Hematopoietic multipotent progenitor cell treated with erythropoietin and hydrocortisone succinate and interleukin-3 and kit ligand, for 4 days (in vitro differentiated cells): ENCODE data around the gene INKA1.
"Not testable (repeated sequence)": the region's sequence is repeated elsewhere in the genome, so short reads cannot be mapped to it uniquely, and the experiment has no call there.

Experiments
- DNase-seq: peaks from one replicate; pipeline ENCODE4 v3.0.0-alpha.2; 2015

The INKA1 gene

DNA sequence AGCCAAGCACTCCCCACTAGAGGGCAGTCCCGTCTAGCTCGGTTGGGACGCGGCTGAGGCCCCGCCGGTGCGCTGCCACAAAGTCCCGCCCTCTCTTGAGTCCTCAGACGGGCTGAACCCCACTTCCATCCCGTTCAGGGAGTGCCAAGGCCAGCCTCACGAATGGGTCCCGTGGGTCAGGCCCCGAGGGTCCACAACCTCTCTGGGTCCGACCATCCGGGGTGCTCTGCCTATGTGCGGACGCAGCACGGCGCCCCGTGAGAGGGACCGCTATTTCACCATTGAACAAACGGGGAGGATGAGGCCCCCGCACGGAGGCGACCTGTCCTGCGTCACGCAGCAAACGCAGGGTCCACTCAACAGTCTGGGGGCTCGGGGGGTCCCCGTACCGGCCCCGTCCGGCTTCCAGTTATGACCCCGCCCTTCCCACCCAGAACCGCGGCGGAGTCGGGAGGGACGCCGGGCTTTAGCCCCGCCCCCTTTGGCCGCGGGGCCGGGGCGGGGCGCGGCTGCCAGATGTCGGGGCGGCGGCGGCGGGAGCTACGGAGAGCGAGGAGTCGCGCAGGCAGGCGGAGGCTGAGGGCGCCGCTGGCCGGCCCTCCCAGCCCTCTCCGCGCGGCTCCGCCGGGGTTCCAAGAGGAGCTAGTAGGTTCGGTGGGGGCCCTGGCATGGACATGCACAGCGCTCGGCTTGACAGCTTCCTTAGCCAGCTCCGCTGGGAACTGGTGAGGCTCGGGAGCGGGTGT lies at the start of gene INKA1:
Gene INKA1 (plus strand): TSS at position 543 of the 746 bp plus-strand sequence. CDS start 132 bp downstream, at position 675.
- DNase-seq = peak; percentile 96

DNA sequence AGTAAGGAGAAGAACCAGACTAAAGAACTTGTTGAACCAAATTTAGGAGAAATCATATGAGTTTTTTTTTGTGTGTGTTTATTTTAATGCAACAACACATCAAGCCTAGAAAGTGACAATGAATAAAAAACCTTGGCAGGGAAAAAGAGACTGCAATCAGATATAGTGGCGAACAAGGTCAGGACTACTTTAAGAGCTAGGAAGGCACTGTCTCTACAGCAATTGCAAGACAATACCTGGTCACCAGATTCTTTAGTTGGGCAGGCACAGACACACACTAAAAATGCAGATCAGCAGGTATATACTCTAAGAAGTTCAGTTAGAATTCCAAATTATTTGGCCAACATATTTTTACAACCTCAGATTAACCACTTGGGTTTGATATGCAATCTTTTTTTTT lies 48.5 kb upstream of the INKA1 start:
- DNase-seq = no peak

DNA sequence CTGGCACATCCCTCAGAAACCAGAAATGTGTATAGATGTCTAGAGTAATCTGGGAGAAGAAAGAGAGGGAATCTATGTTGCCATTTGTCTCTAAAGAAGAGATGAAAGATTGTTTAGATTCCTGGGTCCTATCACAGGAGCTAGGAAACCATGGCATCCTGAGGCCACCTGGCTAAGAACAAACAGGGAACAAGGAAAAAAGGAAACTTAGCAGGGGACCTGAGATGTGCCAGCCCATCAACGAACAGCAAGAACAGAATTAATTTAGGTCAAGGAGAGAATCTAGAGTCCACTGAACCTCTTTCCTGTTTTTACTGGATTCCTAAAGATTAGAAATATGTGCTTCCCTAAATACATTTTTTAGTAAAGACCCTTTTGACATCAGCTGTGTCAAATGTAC lies 47.0 kb upstream of the INKA1 start:
- DNase-seq = no peak

DNA sequence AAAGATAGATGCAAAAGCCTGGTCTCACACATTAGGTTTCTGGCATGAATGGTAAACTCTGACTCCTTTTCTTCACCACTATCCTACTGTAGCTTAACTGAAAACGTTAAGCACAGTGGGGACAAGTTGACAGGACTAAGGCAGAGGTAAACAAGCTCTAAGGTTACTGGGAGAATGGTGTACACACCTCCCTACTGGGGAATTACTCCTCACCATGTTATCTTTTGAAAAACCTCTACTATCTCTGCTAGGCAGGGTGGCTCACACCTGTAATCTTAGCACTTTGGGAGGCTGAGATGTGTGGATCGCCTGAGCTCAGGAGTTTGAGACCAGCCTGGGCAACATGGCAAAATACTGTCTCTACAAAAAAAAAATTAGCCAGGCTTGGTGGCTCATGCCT lies 45.9 kb upstream of the INKA1 start:
- no peak for DNase-seq

DNA sequence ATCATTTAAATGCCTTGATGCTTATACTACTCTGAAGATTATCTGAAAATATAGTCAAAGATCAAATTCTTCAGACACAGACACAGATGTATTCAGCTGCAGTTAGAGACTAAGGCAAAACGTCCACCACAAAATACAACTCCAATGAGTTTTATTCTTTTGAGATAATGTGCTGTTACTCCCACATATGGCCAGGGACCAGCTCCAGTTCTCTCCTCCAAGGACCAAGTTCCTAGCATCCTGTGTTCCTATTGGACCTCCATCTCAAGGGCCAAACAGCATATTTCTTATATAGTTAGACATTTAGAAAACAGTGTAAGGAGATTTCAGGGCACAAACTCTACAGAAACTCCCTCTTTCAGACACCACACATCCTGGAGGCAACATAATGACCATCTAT lies 43.8 kb upstream of the INKA1 start:
- DNase-seq = no peak

DNA sequence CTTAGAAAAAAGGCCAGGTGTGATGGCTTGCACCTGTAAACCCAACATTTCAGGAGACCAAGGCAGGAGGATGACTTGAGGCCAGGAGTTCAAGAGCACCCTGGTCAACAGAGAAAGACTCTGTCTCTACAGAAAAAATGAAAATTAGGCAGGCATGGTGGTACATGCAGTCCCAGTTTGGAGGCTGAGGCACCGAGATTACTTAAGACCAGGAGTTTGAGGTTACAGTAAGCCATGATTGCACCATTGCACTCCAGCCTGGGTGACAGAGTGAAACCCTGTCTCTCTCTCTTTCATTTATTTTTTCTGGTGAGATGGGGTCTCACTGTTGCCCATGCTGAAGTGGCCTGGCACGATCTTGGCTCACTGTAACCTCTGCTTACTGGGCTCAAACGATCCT lies 41.4 kb upstream of the INKA1 start:
- peak; percentile 25 for DNase-seq

DNA sequence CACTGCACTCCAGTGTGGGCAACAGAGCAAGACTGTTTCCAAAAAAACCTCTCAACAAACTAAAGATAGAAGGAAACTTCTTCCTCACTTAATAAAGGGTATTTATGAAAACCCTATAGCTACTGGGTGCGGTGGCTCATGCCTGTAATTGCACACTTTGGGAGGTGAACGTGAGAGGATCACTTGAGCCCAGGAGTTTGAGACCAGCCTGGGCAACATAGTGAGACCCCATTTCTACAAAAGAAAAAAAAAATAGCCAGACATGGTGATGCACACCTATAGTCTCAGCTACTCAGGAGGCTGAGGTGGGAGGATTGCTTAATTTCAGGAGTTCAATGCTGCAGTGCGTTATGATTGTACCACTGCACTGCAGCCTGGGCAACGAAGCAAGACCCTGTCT lies 39.1 kb upstream of the INKA1 start:
- DNase-seq = no peak

DNA sequence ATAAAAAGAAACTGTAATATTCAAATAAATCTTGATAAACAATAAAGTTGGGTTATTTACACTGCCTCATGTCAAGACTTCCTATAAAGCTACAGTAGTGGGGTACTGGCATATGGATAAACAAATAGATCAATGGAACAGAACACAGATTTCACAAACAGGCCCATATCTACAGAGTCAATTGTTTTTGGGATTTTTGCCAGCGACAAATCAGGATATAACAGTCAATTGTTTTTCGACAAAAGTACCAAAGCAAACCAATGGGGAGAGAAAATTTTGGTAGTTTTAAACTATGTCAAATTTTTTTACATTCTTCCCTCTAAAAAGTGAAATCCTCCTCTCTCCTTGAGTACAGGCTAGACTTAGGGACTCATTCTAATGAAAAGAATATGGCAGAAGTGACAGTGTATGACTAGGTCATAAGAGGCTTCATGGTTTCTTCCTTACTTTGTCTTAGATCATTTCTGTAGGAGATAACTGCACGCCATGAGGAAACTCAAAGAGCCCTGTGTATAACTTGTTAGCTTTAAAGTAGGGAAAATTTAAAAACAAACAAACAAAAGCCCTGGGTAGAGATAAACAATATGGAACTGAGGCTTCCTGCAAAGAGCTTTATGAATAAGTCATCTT lies 33.7 kb upstream of the INKA1 start:
- no peak for DNase-seq

DNA sequence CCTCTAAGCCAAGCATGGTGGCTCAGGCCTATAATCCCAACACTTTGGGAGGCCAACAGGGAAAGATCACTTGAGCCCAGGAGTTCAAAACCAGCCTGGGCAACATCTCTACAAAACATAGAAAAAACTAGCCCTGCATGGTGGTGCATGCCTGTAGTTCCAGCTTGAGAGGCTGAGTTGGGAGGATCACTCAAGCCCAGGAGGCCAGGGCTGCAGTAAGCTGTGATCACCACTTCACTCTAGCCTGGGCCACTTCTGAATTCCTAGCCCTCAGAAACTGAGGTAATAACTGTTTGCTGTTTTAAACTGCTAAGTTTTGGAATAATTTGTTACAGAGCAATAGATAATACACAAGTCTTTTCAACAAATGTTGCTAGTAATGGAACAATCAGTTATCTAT lies 33.1 kb upstream of the INKA1 start:
- no peak for DNase-seq

DNA sequence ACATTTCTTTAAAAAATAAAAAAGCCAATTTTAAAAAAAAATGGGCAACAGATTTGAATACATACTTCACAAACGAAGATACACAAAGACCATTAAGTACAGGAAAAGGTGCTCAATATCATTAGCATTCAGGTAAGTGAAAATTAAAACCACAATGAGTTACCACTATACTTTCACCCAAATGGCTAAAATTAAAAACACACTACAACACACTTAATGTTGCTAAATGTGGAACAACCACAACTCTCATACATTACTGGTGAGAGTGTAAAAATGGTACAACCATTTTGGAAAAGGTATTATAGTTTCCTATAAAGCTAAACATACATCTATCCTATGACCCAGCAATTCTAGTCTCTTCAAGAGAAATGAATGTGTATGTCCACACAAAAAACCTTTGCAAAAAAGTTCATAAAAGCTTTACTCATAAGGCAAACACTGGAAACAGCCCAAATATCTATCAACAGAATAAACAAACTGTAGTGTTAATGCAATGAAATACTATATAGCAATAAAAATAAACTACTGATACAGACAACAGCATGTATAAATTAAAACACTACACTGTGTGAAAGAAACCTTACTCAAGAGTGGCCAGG lies 31.6 kb upstream of the INKA1 start:
- no peak for DNase-seq

DNA sequence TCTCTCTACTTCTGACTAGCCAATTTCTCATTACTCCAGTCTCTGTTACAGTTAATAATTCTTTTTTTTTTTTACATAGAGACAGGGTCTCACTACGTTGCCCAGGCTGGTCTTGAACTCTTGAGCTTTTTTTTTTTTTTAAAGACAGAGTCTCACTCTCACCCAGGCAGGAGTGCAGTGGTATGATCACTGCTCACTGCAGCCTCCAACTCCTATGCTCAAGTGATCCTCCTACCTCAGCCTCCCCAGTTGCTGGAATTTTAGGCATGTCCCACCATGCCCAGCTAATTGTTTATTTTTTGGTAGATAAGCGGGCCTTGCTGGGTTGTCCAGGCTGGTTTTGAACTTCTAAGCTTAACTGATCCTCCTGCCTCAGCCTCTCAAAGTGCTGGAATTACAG lies 30.4 kb upstream of the INKA1 start:
- DNase-seq = no peak

DNA sequence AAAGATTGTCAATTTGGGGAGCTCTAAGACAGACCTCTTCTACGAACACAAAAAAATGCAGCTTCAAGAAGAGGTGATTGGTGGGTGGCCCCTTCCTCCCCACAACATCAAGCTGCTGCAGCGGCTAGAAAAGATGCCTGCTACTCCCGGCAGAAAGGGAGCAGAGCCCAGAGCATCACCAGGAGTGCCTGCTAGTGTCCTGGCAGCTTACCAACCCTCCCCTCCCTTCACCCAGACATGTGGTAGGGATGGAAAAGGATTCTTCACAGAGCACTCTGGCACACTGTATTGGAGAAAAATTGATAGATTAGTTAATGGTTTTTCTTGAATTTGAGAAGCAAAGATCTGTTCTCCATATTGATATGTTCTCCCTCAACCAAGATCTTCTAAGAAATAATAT lies 27.5 kb upstream of the INKA1 start:
- DNase-seq = no peak

DNA sequence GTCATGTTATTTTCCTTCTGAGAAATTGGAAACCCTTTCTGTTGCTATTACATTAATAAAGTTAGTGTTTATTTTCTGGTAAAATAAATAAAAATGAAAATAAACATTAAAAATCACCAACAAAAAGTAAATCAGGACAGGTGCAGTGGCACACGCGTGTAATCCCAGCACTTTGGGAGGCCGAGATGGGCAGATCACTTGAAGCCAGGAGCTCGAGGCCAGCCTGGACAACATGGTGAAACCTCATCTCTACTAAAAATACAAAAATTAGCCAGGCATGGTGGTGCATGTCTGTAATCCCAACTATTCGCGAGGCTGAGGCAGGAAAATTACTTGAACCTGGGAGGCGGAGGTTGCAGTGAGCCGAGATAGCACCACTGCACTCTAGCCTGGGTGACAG lies 27.0 kb upstream of the INKA1 start:
- not testable (repeated sequence) for DNase-seq

DNA sequence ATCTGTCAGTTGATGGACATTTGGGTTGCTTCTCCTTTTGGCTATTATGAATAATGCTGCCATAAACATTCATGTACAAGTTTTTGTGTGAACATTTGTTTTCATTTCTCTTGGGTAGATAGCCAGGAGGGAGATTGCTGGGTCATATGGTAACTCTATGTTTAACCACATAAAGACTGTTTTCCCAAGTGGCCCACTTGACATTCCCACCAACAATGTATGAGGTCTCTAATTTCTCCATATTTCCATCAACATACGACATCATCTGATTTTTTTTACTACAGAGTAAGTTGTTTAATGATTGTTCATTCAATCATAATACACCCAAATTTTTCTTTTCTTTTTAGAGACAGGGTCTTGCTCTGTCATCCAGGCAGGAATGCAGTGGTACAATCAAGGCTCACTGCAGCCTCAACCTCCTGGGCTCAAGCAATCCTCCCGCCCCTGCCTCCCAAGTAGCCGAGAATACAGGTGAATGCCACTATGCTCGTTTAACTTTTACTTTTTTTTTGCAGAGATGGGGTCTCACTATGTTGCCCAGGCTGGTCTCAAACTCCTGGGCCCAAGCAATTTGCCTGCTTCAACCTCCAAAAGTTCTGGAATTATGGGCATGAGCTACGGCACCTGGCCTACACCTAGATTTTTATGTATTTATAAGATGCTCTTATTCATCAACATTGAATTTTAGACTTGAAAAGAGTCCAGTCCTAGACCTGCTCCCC lies 23.5 kb upstream of the INKA1 start:
- no peak for DNase-seq

DNA sequence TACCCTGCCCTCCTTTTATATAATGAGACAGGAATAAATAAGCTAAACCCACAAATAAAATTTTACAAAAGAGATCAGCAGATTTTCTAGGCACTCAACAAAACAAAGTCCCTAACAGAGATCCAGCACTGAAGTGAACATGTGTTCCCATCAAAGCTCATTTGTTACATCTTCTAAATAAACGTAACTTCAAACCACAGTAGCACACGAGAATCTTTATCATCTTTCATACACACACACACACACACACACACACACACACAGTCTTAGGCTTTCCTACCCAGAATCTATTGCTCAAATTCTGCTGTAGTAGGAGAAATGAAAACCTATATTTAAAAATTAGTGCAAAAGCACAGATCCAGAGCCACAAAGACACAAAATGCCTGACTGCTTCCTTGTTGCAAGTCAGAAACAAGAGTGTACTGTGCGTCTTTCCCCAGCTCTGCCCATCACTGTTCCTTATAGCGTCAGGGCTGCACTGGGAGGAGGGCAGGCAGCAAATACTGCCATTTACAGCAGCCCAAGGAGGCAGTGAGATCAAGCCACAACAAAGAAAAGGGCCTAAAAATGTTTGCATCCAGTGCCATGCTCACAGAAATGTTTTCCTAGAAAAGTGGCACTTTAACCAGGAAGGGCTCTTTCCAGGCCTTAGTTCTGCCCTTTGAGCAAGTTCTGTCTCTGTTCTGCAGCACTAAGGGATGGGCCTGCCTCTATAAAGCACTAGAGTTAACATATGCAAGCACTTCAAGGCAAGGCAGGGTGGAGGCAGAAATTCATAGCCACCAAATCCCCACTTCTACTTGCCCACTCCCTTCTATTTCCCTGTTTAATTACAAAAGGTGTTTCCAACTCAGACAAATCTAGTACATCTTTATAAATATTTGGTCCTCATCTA lies 22.7 kb upstream of the INKA1 start:
- DNase-seq = no peak

DNA sequence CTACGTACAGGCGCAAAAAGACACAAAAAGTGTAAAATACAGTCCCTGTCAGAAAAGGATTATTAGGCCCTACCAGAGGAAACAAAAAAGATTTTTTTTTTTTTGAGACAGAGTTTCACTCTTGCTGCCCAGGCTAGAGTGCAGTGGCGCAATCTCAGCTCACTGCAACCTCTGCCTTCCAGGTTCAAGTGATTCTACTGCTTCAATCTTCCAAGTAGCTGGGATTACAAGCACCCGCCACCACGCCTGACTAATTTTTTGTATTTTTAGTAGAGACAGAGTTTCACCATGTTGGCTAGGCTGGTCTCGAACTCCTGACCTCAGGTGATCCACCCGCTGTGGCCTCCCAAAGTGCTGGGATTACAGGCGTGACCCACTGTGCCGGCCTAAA lies 22.1 kb upstream of the INKA1 start:
- not testable (repeated sequence) for DNase-seq

DNA sequence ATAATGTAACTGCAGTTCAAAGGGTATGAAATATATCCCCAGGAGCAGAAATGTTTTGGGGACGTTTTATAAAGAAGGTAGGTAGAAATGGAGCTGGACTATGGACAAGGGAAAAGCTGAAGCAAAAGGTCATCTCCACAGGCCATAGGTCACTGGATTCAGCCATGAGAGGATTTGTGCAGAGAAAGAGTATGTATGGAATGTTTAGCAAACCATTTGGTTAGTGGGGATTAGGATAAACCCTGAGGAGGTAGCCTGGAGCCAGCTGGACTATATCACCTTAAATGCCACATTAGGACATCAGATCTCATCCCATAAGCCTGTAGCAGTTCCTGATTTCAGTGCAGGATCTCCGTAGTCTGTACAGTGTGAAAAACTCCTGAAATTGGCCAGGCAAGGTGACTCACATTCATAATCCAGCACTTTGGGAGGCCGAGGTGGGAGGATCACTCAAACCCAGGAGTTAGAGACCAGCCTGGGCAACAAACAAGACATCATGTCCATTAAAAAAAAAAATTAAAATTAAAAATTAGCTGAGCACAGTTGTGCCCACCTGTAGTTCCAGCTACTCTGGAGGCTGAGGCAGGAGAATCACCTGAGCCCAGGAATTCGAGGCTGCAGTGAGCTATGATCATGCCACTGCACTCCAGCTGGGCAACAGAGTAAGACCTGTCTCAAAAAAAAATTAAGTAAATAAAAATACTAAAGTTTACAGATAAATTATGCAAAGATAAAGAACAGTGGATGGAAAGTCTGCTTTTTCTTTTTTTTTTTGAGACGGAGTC lies 21.5 kb upstream of the INKA1 start:
- no peak for DNase-seq

DNA sequence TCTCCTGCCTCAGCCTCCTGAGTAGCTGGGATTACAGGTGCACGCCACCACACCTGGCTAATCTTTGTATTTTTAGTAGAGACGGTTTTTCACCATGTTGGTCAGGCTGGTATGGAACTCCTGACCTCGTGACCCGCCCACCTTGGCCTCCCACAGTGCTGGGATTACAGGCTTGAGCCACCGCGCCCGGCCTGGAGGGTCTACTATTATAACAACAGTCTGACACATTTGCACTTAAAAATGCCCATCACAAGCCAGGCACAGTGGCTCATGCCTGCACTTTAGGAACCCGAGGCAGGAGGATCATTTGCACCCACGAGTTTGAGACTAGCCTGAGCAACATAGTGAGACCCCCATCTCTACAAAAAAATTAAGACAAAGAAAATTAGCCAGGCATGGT lies 20.8 kb upstream of the INKA1 start:
- not testable (repeated sequence) for DNase-seq

DNA sequence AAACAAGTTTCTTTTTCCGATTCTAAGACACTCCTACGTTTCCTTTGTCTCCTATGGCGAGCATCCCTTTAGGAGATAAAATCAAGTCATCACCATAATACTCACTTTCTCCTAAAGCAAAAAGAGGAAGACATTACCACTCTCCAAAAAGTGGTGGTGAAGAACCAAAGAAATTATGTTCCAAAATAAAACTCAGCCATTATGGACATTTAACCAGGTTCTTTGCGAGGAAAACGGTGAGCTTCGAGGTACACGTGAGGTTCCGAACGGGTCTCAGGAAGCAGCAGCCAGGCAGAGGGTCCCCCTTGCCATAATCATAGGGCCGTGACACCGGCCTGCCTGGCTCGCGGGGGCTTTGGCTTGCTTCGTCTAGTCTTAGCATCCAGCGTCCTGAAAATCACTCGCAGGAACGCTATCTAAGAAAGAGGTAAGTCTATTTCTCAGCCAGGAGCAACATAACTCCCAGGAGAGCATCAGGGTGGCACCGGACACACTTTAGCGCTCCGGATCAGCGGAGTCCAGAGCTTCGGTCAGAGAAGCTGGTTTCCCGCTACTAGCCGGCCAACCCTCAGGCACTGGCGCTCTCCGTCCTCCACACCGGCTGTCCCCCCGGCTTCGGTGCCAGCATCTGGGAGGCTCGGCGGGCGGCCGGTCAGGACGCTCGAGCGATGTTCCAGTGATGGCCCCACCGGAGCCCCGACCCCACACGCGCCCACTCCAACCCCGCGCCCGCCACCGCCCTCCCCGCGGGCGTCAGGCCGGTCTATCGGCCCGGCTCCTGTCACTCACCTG lies 17.3 kb upstream of the INKA1 start:
- peak; percentile 60 for DNase-seq

DNA sequence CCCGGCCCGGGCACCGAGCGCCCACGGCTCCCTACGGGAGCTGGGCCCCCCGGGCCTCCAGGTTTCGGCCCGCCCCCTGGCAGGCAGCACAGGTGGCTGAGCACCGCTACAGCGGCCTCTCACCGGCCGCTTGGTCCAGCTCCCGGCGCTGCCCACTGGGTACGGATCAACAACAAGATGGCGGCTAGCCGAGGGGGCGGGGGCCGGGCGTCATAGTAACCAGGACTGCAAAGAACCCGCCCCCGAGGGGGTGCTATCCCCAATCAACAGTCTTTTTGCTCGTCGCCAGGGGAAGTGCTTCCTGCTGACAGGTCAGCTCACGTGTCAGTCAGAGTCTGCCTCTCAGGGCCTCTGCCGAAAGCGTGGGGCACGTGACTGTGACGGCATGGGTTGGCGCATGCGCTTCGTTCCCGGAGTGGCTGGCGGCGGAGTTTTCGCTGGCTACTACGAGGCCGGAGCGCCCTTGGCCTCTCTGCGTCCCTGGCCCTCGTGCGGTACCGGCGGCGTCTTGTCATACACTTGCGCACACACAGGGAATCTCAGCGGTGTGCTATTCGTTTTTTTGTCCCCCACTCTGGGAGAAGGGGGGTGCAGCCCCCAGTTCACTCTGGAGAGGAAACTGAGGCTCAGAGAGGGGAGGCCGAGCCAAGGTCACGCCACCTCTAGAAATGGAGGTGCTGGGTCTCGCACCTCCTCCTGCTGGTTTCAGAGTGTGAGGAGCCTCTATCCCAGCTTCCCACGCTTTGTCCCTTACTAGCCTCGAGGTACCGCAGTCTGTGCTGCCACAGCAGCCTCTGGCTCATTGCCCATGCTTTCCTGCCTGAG lies 16.5 kb upstream of the INKA1 start, which contains the start of gene IP6K1:
Gene IP6K1 (minus strand): TSS at position 186 of the 825 bp plus-strand sequence. CDS start 38,502 bp downstream, outside the sequence.
- DNase-seq = peak; percentile 100
